GM19035 (cell line): ENCODE measurements around the gene TMEM203.

ENCODE experiments used
- ATAC-seq: cut with Tn5 transposase; IDR thresholded peaks from one replicate; pipeline ENCODE4 v1.9.1; 2021; ENCODE audit not compliant: unreplicated experiment

TMEM203 gene

GRCh38 chr9:137230705-137231371 is 25.4 kb upstream of the TMEM203 start, which contains the start of gene SLC34A3:
Gene SLC34A3 (plus strand): TSS chr9:137230901. CDS start chr9:137231703, 802 bp downstream.
- no peak for ATAC-seq

- no peak for ATAC-seq
Measured at GRCh38 chr9:137229903-137230704, 24.7 kb upstream of the TMEM203 start.

DNA sequence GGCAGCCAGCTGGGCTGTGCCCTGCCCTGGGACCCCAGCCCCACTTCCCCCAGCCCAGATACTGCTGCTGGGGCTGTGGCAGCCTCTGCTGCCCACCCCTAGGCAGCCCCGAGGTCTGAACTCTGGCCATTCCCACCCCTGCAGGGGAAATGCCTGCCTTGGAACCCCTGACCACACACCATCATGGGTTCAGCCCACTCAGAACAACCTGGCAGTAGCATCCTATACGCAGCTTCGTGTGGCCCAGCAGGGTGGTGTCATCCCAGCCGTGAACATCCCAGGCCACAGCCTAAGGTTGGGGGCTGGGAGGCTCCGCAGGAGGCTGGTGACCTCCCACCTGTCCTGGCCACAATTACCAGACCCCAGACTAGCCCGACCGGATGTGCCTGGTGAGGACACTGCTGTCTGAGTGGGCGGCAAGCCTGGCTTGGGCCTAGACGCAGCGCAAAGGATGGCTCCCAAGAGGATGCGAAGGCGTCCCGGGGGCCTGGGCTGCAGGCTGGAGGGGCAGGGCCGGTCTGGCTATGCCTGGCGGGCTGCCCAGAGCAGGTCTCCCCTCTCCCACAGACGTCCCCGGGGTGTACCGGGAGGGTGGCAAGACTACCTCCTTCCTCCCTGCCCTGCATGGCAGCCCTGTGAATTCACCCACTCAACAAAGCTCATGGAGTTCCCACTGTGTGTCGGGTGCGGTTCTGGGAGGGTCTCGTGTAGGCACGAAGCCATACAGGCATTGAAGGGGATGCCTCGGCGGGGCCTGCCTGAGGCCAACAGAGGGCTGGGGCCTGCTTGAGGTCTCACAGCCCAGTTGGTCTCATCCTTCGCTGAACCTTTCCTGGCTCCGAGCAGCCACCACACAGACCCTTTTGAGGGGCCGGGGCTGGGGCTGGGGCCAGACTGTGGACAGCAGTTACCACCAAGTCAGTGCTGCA is 23.8 kb upstream of the TMEM203 start:
- ATAC-seq = no peak

- no peak for ATAC-seq
Measured at GRCh38 chr9:137228506-137228967, 23.1 kb upstream of the TMEM203 start.

DNA sequence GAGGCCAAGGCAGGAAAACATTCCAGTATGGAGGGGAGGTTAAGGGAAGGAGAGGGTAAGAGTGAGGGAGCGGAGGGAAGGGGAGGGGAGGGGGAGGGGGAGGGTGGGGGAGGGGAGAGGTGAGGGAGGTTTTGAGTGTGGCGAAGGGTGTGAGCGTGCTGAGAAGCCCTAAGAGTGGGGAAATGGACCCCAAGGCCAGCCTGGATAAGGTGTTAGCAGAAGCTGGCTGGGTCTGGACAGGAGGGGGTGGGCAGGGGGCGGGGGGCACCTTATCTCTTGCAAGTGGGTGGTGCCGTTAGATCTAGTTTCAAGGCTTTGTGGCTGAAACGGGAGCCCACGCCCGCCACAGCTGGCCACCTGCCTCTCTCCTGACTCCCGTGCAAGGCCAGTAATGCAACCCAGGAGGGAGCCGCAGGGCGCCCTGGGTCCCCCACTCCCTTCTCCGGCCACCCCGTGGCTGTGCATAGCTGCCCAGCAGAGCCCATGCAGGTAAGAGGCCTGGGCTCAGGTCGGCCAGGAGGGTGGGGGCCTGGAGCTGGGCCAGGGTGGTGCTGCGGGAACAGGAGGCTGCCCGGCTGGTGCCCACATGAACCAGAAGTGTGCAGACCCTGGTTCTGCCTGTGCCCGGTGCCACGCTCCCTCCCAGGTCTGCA is 22.5 kb upstream of the TMEM203 start:
- ATAC-seq = no peak

GRCh38 chr9:137227054-137227852 is 21.8 kb upstream of the TMEM203 start, which contains the start of gene RNF224:
Gene RNF224 (plus strand): TSS chr9:137227502. CDS start chr9:137228336, 834 bp downstream.
- no peak for ATAC-seq

- ATAC-seq = no peak
Measured at GRCh38 chr9:137226338-137227053, 21.0 kb upstream of the TMEM203 start.

DNA sequence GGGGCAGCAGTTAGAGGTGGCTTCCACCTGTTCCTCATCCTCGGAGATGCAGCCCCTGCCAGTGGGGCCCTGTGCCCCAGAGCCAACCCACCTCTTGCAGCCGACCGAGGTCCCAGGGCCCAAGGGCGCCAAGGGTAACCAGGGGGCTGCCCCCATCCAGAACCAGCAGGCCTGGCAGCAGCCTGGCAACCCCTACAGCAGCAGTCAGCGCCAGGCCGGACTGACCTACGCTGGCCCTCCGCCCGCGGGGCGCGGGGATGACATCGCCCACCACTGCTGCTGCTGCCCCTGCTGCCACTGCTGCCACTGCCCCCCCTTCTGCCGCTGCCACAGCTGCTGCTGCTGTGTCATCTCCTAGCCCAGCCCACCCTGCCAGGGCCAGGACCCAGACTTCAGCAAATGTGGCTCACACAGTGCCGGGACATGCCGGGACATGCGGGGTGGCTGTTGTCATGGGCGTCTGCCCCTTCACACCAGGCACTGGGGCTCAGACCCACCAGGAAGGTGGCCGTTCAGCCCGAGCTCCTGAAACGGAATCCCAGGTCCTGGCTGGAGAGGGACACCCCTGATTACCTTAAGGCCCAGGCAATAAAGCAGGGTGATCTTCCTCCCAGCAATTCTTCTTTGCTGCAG is 20.4 kb upstream of the TMEM203 start:
- no peak for ATAC-seq

- ATAC-seq = no peak
Measured at GRCh38 chr9:137224830-137225694, 19.6 kb upstream of the TMEM203 start, which contains the start of gene CYSRT1. Gene CYSRT1 (plus strand): TSS chr9:137225174. CDS start chr9:137225622, 448 bp downstream.

- peak; percentile 66 for ATAC-seq
Measured at GRCh38 chr9:137223078-137223970, 17.9 kb upstream of the TMEM203 start.

GRCh38 chr9:137222190-137223077 is 17.0 kb upstream of the TMEM203 start, which contains the start of gene RNF208:
Gene RNF208 (minus strand): TSS chr9:137222240. CDS start chr9:137221212, 1,028 bp downstream.
- peak; percentile 8 for ATAC-seq

DNA sequence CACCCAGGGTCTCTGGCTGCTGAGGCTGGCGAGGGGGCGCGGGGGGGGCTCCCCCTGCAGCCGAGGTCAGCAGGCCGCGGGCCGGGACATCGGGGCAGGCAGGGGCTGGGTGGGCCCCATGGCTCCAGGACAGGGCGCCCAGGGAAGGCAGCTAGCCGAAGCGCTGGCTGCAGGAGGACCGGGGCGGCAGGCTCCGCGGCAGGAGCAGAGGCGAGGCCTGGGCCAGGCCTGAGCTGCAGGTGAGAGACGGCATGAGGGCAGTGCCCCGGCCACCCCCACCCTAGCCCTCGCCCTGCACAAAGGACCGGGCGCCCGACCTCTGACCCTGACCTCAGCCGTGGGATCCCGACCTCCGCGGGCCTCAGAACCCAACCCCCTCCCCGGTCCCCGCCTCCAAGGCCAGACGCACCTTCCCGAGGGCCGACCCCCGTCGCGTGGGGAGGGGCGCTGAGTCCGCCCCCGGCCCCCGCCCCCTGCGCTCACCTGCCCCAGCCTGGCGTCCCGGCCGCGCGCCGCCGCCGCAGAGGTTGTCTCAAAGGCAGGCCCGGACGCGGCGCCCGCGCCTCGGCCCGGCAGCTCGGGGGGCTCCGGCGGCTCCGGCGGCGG is 16.2 kb upstream of the TMEM203 start:
- ATAC-seq = no peak

GRCh38 chr9:137221095-137221505 is 15.7 kb upstream of the TMEM203 start:
- no peak for ATAC-seq

DNA sequence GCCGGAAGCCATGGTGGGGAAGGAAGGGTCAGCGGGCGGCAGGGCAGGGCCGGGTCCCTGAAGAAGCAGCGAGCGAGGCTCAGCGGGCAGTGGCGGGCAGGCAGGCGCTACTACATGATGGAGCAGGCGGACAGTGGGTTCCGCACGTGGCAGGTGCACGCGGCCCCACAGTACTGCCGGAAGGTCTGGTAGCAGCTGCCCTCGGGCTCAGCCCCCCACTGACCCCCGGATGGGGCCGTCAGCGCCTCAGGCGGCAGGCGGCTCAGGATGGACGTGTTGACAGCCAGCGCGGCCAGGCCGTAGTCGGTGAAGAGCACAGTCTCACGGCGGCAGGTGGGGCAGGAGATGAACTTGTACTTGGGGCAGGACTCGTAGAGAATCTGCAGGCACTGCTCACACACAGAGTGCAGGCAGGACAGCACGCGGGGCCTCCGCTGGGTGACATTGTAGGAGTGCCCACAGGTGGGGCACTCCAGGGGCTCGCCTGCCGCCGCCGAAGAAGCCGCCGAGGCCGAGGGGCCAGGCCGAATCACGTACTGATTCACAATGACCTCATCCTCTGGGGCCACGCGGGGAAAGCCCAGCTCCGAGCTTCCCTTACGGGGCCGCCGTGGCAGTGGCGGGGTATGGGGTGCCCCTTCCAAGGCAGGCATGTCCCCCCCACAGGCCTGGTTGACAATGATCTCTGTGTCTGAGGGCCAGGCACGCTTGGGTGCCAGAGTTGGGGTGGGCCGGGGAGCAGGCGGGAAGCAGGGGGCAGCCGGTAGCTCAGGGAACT is 15.1 kb upstream of the TMEM203 start:
- ATAC-seq = no peak
